ENCODE results near the gene WNT3A. TPM values are rescaled to one million over a fixed set of nuclear protein-coding genes. Genes with fewer than 3 reads are reported as not detected.

The WNT3A gene
- total and polyA plus RNA-seq, 2 donors (not counting 3 experiments of a cell fraction or from before 2014, with no cell fraction given), result not detected

DNA sequence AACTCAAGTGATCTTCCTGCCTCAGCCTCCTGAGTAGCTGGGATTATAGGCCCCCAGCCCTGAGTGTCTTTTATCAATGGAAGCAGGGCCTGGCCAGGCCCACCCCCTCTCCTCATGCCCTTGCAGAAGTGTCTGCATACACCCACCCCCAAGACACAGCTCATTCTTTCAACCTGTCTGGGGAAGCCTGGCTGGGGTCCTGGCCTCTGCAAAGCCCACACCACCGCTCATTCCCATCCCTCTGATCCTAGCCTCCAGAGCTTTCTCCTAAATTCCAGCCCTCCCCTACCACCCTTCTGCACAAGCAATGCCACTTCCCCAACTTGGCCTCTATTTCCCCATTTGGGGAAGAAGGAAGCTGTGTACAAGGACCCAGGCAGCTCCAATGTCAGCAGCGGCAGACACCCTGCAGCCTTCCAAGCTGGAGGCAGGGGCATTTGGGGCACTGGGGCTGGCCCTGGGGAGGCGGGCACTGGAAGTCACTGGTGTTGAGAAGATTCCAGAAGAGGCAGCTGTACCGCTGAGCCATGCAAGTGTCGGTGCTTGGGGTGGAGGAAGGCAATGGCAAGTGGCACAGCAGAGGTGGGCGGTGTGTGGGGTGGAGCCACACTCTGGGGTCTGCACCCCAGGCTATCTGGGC is 42.0 kb downstream of the WNT3A start:
- Histone ChIP-seq H3K27me3 (ENCODE audit: control insufficient read depth in 2 of 2, insufficient read depth in 2 of 2, low read length in 2 of 2) (peaks cover 2 to 4% of the 10 kb centered on the region in 2 experiments), H3K4me2 (ENCODE audit: insufficient read depth, low read length) (no peak overlapping the region), H3K4me1 (ENCODE audit: control insufficient read depth, extremely low read depth, insufficient read depth, low read length) (no peaks in the 10 kb centered on the region), H3K9ac (replicated peaks; ENCODE audit: extremely low read depth, insufficient read depth, low read length) (no peak overlapping the region), H4K20me1 (replicated peaks; ENCODE audit: control insufficient read depth, extremely low read depth, insufficient read depth, low read length) (no peaks in the 10 kb centered on the region), H3K9me1 (replicated peaks; ENCODE audit: control insufficient read depth, extremely low read depth, insufficient read depth, low read length) (no peaks in the 10 kb centered on the region), H3K79me2 (ENCODE audit: control insufficient read depth, insufficient read depth, low read length) (no peaks in the 10 kb centered on the region), H3K36me3 (ENCODE audit: control insufficient read depth in 2 of 2, extremely low read depth in 1 of 2, insufficient read depth in 2 of 2, low read length in 2 of 2) (no peaks in the 10 kb centered on the region), H3K4me3 (replicated peaks in 1 of 3; ENCODE audit: insufficient read depth in 1 of 3, low read depth in 1 of 3, low read length in 3 of 3) (no peak overlapping the region), H2AFZ (ENCODE audit: low read depth, low read length) (no peak overlapping the region), H3K9me3 (replicated peaks; ENCODE audit: control insufficient read depth, insufficient read depth, low read length) (no peaks in the 10 kb centered on the region), H3K27ac (ENCODE audit: insufficient read depth, low read depth, low read length) (no peak overlapping the region)
- no TSS peak for BruUV-seq (replicated peaks)
- dilution Hi-C loops (cut with MboI; ENCODE audit: extremely low pct_ligation_motif_present, low sequenced_read_pairs) (no loop called here), intact Hi-C loops (cut with micrococcal nuclease) (no loop called here)
- CTCF ChIA-PET, result interaction anchor here (1.5 to 1.8 kb wide), 2 partner anchors 9 to 49 kb away, joined by 3 to 6 read pairs; no protein-coding TSS in a partner anchor
- TF ChIP-seq FOS (IDR thresholded peaks at IDR 0.05; ENCODE audit: borderline replicate concordance, insufficient read depth, low read length), result no peak
- TF ChIP-seq GATA2 (IDR thresholded peaks at IDR 0.05; ENCODE audit: insufficient read depth, insufficient read length, low read depth, low read length), result no peak
- TF ChIP-seq EZH2 (IDR thresholded peaks at IDR 0.05; ENCODE audit: borderline replicate concordance, low read depth, low read length, severe bottlenecking), result no peak
- no peak for TF ChIP-seq MYC (IDR thresholded peaks at IDR 0.05; ENCODE audit: low read depth, low read length)
- no peak for TF ChIP-seq JUN (IDR thresholded peaks at IDR 0.05; ENCODE audit: borderline replicate concordance, insufficient read depth, insufficient read length, low read depth)
- no peak for TF ChIP-seq POLR2A (IDR thresholded peaks at IDR 0.05; ENCODE audit: low read depth, low read length)
- TF ChIP-seq, protein P1, sequence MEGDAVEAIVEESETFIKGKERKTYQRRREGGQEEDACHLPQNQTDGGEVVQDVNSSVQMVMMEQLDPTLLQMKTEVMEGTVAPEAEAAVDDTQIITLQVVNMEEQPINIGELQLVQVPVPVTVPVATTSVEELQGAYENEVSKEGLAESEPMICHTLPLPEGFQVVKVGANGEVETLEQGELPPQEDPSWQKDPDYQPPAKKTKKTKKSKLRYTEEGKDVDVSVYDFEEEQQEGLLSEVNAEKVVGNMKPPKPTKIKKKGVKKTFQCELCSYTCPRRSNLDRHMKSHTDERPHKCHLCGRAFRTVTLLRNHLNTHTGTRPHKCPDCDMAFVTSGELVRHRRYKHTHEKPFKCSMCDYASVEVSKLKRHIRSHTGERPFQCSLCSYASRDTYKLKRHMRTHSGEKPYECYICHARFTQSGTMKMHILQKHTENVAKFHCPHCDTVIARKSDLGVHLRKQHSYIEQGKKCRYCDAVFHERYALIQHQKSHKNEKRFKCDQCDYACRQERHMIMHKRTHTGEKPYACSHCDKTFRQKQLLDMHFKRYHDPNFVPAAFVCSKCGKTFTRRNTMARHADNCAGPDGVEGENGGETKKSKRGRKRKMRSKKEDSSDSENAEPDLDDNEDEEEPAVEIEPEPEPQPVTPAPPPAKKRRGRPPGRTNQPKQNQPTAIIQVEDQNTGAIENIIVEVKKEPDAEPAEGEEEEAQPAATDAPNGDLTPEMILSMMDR (IDR thresholded peaks at IDR 0.05; ENCODE audit: extremely low read depth in 1 of 2, insufficient read depth in 1 of 2, low read depth in 1 of 2, low read length in 2 of 2), result no peak
- no peak for TF ChIP-seq POLR2AphosphoS5 (IDR thresholded peaks at IDR 0.05; ENCODE audit: insufficient read depth, low read depth, low read length)
- TF ChIP-seq, protein P2, sequence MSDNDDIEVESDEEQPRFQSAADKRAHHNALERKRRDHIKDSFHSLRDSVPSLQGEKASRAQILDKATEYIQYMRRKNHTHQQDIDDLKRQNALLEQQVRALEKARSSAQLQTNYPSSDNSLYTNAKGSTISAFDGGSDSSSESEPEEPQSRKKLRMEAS (IDR thresholded peaks at IDR 0.05; ENCODE audit: insufficient read depth, insufficient read length), result no peak
- POLR2A ChIA-PET, result no interaction called here
- DNase-seq (ENCODE audit: low read depth, low spot score) (no peak), FAIRE-seq (no peak)

Data from endothelial cell of umbilical vein (primary cell).